Neuronal stem cell (in vitro differentiated cells): ENCODE results near the gene AGO3.

Source experiments
- DNase-seq: peaks from one replicate; pipeline ENCODE4 v3.0.0-alpha.2; 2013; ENCODE audit warnings: low spot score
- H2AFZ ChIP-seq: one replicate; pipeline ENCODE4 v1.6.1; 2013; ENCODE audit warnings: mild to moderate bottlenecking, low read length, inconsistent platforms
- H2AK5ac ChIP-seq: 2 replicates; pipeline ENCODE4 v1.6.1; 2013; ENCODE audit warnings: low read depth, mild to moderate bottlenecking, inconsistent platforms, low read length, moderate library complexity, mixed read lengths
- H2BK120ac ChIP-seq: 2 replicates; pipeline ENCODE4 v1.6.1; 2013; ENCODE audit warnings: low read depth, mild to moderate bottlenecking, inconsistent platforms, low read length, moderate library complexity, mixed read lengths
- H2BK12ac ChIP-seq: one replicate; pipeline ENCODE4 v1.6.1; 2013; ENCODE audit warnings: low read length, inconsistent platforms
- H2BK15ac ChIP-seq: 2 replicates; pipeline ENCODE4 v1.6.1; 2013; ENCODE audit warnings: mild to moderate bottlenecking, low read length, inconsistent platforms, mixed read lengths
- H2BK5ac ChIP-seq: one replicate; pipeline ENCODE4 v1.6.1; 2013; ENCODE audit warnings: inconsistent platforms, mild to moderate bottlenecking, low read length, moderate library complexity
- H3K14ac ChIP-seq: one replicate; pipeline ENCODE4 v1.6.1; 2013; ENCODE audit warnings: low read length, inconsistent platforms
- H3K18ac ChIP-seq: 2 replicates; pipeline ENCODE4 v1.6.1; 2013; ENCODE audit warnings: low read length, inconsistent platforms
- H3K23ac ChIP-seq: 2 replicates; pipeline ENCODE4 v1.6.1; 2013; ENCODE audit warnings: low read depth, mild to moderate bottlenecking, mixed read lengths, low read length, inconsistent platforms; ENCODE audit not compliant: poor library complexity
- H3K27ac ChIP-seq: replicated peaks from 3 replicates; pipeline ENCODE4 v1.5.1; 2013; ENCODE audit warnings: low read length, inconsistent platforms
- H3K27me3 ChIP-seq, 3 experiments: 2 replicates each; pipeline ENCODE4 v1.6.1; 2013; ENCODE audit warnings: low read length in 3 of 3, mild to moderate bottlenecking in 2 of 3, inconsistent platforms in 1 of 3, low read depth in 1 of 3, mixed read lengths in 1 of 3, moderate library complexity in 1 of 3; ENCODE audit not compliant: control insufficient read depth in 3 of 3, insufficient read depth in 3 of 3
- H3K36me3 ChIP-seq, 2 donors: replicated peaks in 1 of 2; 2 replicates each; pipeline ENCODE4 v1.6.1; 2013; ENCODE audit warnings: low read length in 2 of 2; ENCODE audit not compliant: control insufficient read depth in 2 of 2, insufficient read depth in 2 of 2
- H3K4ac ChIP-seq: 2 replicates; pipeline ENCODE4 v1.6.1; 2013; ENCODE audit warnings: inconsistent platforms, mild to moderate bottlenecking, low read length, moderate library complexity
- H3K4me1 ChIP-seq, 2 donors: 1 replicate in 1 of 2; 2 replicates in 1 of 2; pipeline ENCODE4 v1.6.1; 2013; ENCODE audit warnings: low read length in 2 of 2, low read depth in 1 of 2; ENCODE audit not compliant: control insufficient read depth in 2 of 2, insufficient read depth in 1 of 2
- H3K4me2 ChIP-seq: one replicate; pipeline ENCODE4 v1.6.1; 2013; ENCODE audit warnings: mild to moderate bottlenecking, low read length, inconsistent platforms; ENCODE audit not compliant: insufficient read depth, poor library complexity, severe bottlenecking
- H3K4me3 ChIP-seq, 2 donors: 2 replicates each; pipeline ENCODE4 v1.5.1; 2013; ENCODE audit warnings: low read length in 2 of 2, mild to moderate bottlenecking in 2 of 2, inconsistent platforms in 1 of 2, moderate library complexity in 1 of 2
- H3K79me1 ChIP-seq: one replicate; pipeline ENCODE4 v1.6.1; 2013; ENCODE audit warnings: low read depth, mild to moderate bottlenecking, inconsistent platforms, low read length, moderate library complexity
- H3K9ac ChIP-seq: one replicate; pipeline ENCODE4 v1.6.1; 2013; ENCODE audit warnings: mild to moderate bottlenecking, low read depth, low read length, inconsistent platforms; ENCODE audit not compliant: poor library complexity
- H3K9me3 ChIP-seq, 2 donors: replicated peaks in 1 of 2; 2 replicates each; pipeline versions ENCODE3 to v1.6.1; 2013; ENCODE audit warnings: low read length in 2 of 2, mild to moderate bottlenecking in 2 of 2, inconsistent platforms in 1 of 2, low read depth in 1 of 2, mixed read lengths in 1 of 2, moderate library complexity in 1 of 2; ENCODE audit not compliant: control insufficient read depth in 2 of 2, insufficient read depth in 1 of 2
- H4K8ac ChIP-seq: one replicate; pipeline ENCODE4 v1.6.1; 2013; ENCODE audit warnings: low read depth, mild to moderate bottlenecking, inconsistent platforms, low read length, moderate library complexity
- H4K91ac ChIP-seq: one replicate; pipeline ENCODE4 v1.6.1; 2013; ENCODE audit warnings: low read length, low read depth, mild to moderate bottlenecking, inconsistent platforms; ENCODE audit not compliant: poor library complexity
- WGBS, 2 donors: extraction: QIAGEN DNeasy Blood & Tissue Kit; methylation state at CpG; one replicate each; pipeline ENCODE4 v1.1.7; 2013; ENCODE audit warnings: missing lambda C conversion rate in 2 of 2, mixed read lengths in 1 of 2; ENCODE audit not compliant: insufficient read length in 2 of 2, insufficient replicate concordance in 1 of 2; ENCODE audit errors: extremely low coverage in 2 of 2; 5-methylcytosine and 5-hydroxymethylcytosine counted together

The AGO3 gene

DNA sequence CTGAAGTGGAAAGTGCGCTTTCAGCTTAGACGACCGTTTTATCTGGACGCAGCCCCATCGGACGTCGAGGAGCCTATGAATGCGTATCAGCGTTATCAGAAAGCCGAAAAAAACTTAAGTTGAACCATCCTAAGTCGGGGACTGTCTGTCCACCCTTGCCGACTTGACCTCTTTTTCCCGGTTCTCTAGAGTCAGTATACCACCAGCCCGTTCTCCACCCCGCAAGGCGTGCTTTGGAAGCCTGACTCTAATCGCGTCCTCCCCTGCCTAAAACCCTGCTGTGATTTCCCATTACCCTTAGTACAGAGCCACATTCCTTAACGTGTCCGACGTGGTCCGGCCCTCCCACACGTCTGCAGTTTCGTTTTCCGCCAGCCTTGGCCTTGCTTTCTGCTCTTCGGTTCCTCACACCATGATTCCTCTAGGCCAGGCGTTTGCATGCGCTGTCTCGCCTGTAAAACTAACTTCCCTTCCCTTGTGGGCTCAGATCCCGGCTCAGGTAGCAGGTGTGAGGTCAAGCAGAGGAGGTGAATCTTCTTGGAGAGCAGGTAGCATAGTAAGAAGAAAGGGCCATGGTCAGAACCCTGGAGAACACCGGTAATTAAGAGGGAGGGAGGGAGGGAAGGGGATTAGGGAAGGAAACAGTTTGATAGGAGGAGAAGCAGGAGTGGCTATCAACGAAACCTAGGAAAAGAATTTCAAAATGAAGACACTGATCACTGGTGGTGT, 158.7 kb downstream of the AGO3 start:
- no CpG with 5 or more reads among the region's 32 CpGs for WGBS, 2 donors
- H2BK5ac ChIP-seq = peak overlapping the region; percentile 90
- no peak overlapping the region for H4K91ac ChIP-seq
- H3K79me1 ChIP-seq = peaks cover 19% of the 10 kb centered on the region
- peak overlapping the region; percentile 99 for H2AFZ ChIP-seq
- H2BK15ac ChIP-seq = no peak overlapping the region
- peak overlapping the region; percentile 99 for H3K9ac ChIP-seq
- H2AK5ac ChIP-seq = peak overlapping the region; percentile 64
- H3K4ac ChIP-seq = no peak overlapping the region
- H3K27ac ChIP-seq = no peak overlapping the region
- H3K18ac ChIP-seq = peak overlapping the region; percentile 98
- H2BK12ac ChIP-seq = no peak overlapping the region
- peak overlapping the region; percentile 100 for H3K23ac ChIP-seq
- H2BK120ac ChIP-seq = no peak overlapping the region
- DNase-seq = no peak
- no peaks in the 10 kb centered on the region for H3K9me3 ChIP-seq
- no peak overlapping the region for H4K8ac ChIP-seq
- peak overlapping the region; percentile 97 to 98 for H3K4me3 ChIP-seq
- peak overlapping the region; percentile 90 for H3K4me2 ChIP-seq
- no peaks in the 10 kb centered on the region for H3K27me3 ChIP-seq
- peaks cover 49 to 60% of the 10 kb centered on the region in 2 donors for H3K36me3 ChIP-seq
- H3K14ac ChIP-seq = no peak overlapping the region
- H3K4me1 ChIP-seq = peaks cover 11% of the 10 kb centered on the region in 2 donors

DNA sequence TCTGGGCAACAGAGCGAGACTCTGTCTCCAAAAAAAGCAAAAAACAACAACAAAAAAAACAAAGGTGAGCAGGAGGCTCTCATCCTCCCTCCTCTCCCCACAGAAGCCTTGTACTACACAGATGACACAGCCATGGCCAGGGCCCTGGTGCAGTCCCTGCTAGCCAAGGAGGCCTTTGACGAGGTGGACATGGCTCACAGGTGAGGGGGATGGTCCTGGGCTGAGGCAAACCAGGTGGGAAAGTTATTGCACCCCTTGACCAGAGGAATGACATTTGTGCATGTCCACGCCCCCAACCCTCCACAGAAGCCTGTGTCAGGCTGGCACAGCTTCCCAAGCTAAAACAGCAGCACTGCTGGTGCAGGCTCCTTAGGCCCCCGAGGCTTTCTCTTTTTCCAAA, 160.2 kb downstream of the AGO3 start:
- Histone ChIP-seq H3K27me3 (no peaks in the 10 kb centered on the region), H2AFZ (no peak overlapping the region), H4K8ac (no peak overlapping the region), H2BK5ac (no peak overlapping the region), H3K18ac (no peak overlapping the region), H3K36me3 (peaks cover 56 to 76% of the 10 kb centered on the region in 2 donors), H3K4ac (no peak overlapping the region), H3K4me1 (peaks cover 6 to 8% of the 10 kb centered on the region in 2 donors), H2BK15ac (no peak overlapping the region), H2AK5ac (no peak overlapping the region), H2BK120ac (no peak overlapping the region), H3K23ac (peak overlapping the region; percentile 60), H3K4me3 (no peak overlapping the region), H3K27ac (no peak overlapping the region), H2BK12ac (no peak overlapping the region), H4K91ac (no peak overlapping the region), H3K79me1 (peaks cover 19% of the 10 kb centered on the region), H3K14ac (no peak overlapping the region), H3K4me2 (no peak overlapping the region), H3K9me3 (no peaks in the 10 kb centered on the region), H3K9ac (no peak overlapping the region)
- WGBS, 2 donors = no CpG with 5 or more reads among the region's 4 CpGs
- no peak for DNase-seq

DNA sequence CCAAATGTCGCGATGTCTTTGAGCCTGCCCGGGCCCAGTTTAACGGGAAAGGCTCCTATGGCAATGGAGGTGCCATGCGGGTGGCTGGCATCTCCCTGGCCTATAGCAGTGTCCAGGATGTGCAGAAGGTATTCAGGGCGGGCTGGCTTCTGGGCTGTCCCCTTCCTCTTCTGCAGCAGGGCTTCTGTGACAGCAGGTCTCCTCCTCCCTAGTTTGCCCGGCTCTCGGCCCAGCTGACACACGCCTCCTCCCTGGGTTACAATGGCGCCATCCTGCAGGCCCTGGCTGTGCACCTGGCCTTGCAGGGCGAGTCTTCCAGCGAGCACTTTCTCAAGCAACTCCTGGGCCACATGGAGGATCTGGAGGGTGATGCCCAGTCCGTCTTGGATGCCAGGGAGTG, 160.8 kb downstream of the AGO3 start:
- peaks cover 19% of the 10 kb centered on the region for H3K79me1 ChIP-seq
- H2BK12ac ChIP-seq = no peak overlapping the region
- H3K4me3 ChIP-seq = no peak overlapping the region
- no peak overlapping the region for H3K27ac ChIP-seq
- peak overlapping the region; percentile 59 for H4K8ac ChIP-seq
- H2AFZ ChIP-seq = no peak overlapping the region
- H2AK5ac ChIP-seq = no peak overlapping the region
- H2BK120ac ChIP-seq = no peak overlapping the region
- H4K91ac ChIP-seq = no peak overlapping the region
- no peaks in the 10 kb centered on the region for H3K9me3 ChIP-seq
- peaks cover 52 to 78% of the 10 kb centered on the region in 2 donors for H3K36me3 ChIP-seq
- peak overlapping the region; percentile 39 for H3K23ac ChIP-seq
- H3K14ac ChIP-seq = no peak overlapping the region
- peaks cover 6 to 8% of the 10 kb centered on the region in 2 donors for H3K4me1 ChIP-seq
- H3K4ac ChIP-seq = no peak overlapping the region
- H3K18ac ChIP-seq = no peak overlapping the region
- H3K9ac ChIP-seq = no peak overlapping the region
- no peak overlapping the region for H3K4me2 ChIP-seq
- H3K27me3 ChIP-seq = no peaks in the 10 kb centered on the region
- H2BK5ac ChIP-seq = peak overlapping the region; percentile 21
- H2BK15ac ChIP-seq = no peak overlapping the region
- no peak for DNase-seq
- no CpG with 5 or more reads among the region's 13 CpGs for WGBS, 2 donors

DNA sequence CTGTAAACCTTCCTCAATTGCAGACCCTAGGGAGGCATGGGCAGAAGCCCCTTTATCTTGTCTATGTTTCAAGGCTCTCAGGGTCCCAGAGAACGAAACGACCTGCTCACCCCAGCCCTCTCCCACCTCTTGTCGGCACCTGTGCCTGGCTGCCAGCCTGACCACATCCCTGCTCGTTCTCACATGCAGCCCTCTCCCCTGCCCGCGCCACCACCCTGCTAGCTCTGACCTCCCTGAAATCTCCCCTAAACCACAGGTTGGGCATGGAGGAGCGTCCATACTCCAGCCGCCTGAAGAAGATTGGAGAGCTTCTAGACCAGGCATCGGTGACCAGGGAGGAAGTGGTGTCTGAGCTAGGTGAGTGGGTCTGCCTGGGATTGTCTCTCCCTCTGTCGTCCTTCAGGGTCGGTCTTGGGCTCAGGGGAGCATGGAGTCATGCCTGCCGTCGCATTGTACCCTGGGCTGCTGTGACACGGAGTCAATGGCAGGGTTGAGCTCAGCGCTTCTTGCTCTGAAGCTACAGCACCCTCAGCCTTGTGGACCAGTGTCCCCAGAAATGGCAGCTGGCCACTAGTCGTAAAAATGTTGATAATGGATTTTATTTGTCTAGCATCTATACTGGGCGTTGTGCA, 161.4 kb downstream of the AGO3 start:
- no peak overlapping the region for H3K4me2 ChIP-seq
- H3K23ac ChIP-seq = no peak overlapping the region
- H3K27ac ChIP-seq = no peak overlapping the region
- no peak overlapping the region for H2AK5ac ChIP-seq
- no peak overlapping the region for H3K18ac ChIP-seq
- H2BK5ac ChIP-seq = no peak overlapping the region
- no peak overlapping the region for H4K8ac ChIP-seq
- no peak overlapping the region for H2BK120ac ChIP-seq
- no peak overlapping the region for H3K4me3 ChIP-seq
- no peak overlapping the region for H4K91ac ChIP-seq
- peaks cover 16% of the 10 kb centered on the region for H3K79me1 ChIP-seq
- no peaks in the 10 kb centered on the region for H3K27me3 ChIP-seq
- no peak overlapping the region for H2AFZ ChIP-seq
- no CpG with 5 or more reads among the region's 17 CpGs for WGBS, 2 donors
- no peaks in the 10 kb centered on the region for H3K9me3 ChIP-seq
- H3K4me1 ChIP-seq = peaks cover 8 to 11% of the 10 kb centered on the region in 2 donors
- no peak overlapping the region for H3K9ac ChIP-seq
- no peak overlapping the region for H3K4ac ChIP-seq
- no peak overlapping the region for H2BK12ac ChIP-seq
- peaks cover 48 to 73% of the 10 kb centered on the region in 2 donors for H3K36me3 ChIP-seq
- no peak overlapping the region for H2BK15ac ChIP-seq
- DNase-seq = no peak
- H3K14ac ChIP-seq = no peak overlapping the region
